T follicular helper cell (primary cell): ENCODE results near the gene CASKIN1.
"Not testable (repeated sequence)": the region's sequence is repeated elsewhere in the genome, so short reads cannot be mapped to it uniquely, and the experiment has no call there.

Source experiments
- DNase-seq: peaks from one replicate; pipeline ENCODE4 v3.0.0-alpha.2; 2020; ENCODE audit warnings: low read depth

CASKIN1 gene

GRCh38 chr16:2209258-2210008 is 13.0 kb upstream of the CASKIN1 start:
- no peak for DNase-seq

- no peak for DNase-seq
Observed at GRCh38 chr16:2208772-2209171, 12.4 kb upstream of the CASKIN1 start.

- no peak for DNase-seq
Observed at GRCh38 chr16:2208308-2208707, 11.9 kb upstream of the CASKIN1 start.

DNA sequence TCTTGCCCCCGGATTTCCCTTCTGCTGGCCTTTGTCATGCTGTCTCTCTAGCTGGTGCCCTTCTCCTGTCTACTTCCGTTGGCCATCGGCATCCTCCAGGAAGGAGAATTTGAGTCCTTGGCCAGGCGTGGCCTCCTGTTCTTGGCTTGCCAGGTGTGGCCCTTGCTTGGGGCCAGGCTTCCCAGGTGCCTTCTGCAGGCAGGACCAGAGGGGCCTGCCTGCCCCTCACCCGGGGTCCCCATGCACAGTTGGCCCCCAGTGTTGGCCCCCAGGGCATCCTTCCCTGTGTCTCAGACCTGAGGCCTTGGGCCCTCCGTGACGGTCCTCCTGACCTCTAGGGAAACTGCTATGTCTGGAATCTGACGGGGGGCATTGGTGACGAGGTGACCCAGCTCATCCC is 11.5 kb upstream of the CASKIN1 start:
- no peak for DNase-seq

DNA sequence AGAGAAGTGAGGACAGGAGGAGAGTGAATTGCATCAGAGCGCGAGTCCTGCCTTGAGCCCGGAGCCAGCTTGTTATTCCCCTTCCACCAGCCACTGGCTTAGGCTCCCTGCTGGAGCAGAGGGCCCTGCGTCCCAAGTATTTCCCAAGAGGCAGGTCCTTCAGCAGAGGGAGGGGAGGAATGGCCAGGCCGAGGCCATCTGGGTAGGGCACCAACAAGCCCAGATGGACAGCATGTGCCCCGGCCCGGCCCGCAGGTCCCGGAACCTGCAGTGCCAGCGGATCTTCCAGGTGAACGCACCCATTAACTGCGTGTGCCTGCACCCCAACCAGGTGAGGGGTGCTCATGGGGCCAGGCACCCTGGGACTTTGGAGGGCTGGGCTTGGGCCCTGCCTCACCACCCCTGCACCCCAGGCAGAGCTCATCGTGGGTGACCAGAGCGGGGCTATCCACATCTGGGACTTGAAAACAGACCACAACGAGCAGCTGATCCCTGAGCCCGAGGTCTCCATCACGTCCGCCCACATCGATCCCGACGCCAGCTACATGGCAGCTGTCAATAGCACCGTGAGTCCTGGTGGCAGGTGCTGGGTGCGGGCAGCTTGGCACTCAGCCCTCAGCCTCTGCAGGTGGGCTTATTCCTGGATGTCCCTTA is 10.5 kb upstream of the CASKIN1 start:
- no peak for DNase-seq

DNA sequence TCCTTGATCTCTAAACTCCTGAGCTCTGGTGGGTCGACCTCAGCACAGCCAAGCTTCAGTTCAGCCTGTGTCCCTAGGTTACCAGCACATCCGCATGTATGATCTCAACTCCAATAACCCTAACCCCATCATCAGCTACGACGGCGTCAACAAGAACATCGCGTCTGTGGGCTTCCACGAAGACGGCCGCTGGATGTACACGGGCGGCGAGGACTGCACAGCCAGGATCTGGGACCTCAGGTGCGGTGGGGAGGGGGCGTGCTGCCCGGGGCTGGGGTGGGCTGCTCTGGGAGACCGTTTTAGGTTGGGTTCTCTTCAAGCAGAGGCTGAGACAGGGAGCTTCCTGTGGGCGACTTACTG is 10.0 kb upstream of the CASKIN1 start:
- DNase-seq, result no peak

- no peak for DNase-seq
Observed at GRCh38 chr16:2205967-2206313, 9.5 kb upstream of the CASKIN1 start.

DNA sequence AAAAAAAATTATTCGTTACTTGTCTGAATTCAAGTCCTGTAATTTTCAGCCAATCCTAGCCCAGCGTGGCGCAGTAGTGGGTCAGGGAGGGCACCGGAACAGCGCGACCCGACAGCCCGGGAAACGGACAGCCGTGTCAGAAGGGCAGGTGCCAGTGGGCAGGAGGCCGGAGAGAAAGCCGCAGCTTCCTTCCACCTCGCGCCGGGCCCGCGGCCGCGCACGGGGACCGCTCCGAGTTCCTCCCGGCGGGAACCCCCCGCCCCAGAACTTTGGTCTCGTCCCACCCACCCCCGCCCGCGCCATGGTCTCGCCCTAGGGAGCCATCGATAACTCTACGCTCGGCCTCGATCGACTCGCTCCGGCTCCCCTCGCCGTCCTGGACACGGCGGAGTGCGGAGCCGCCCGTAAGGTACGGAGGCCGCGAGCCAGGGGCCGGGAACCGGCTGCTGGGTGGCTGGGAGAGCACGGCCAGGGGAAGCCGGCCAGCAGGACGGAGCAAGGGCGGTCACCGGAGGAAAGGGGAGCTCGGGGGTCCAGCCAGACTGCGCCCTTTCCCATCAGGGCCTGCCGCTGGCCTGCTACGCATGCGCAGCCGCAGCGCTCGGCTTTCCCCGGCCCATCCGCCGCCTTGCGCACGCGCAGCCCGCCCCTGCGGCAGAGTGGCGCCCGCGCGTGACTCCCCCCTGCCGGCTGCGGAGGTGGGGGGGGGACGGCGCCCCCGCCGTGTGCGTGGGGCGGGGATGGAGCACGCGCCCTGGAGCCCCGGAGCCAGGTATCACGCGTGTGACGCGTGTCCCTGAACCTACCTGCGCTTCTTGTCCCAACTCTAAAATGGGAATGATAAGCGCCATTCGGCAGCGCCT is 8.9 kb upstream of the CASKIN1 start, which contains the start of gene MLST8:
TSS of gene MLST8 (plus strand) at position 351 of the 863 bp plus-strand sequence. CDS start 632 bp downstream, outside the sequence.
- peak; percentile 89 for DNase-seq

DNA sequence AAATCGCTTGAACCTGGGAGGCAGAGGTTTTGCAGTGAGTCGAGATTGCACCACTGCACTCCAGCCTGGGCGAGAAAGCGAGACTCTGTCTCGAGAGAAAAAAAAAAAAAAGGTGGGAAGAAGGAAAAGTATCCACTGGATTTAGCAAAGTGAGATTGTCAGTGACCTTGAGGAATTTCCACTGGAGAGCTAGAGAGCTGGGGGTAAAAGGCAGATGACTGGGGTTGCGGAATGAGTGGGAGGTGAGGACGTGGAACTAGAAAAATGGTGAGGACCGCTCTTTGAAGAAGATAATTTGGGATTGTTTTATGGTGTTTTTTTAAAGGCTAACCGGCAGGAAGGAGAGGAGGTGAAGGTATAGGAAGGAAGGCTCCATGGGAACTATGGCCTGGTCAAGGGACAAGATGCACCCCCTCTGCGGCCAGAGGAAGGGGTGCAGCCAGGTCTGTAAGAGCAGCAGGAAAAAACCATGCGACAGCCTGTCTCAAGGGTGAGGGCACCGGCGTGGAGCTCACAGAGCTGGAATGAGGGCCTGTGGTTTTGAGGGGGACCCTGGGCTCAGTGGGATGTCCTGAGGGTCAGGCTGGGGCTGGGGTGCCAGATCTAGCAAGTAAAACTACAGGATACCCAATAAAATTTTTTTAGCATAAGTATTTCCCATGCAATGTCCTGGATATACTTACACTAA is 8.2 kb upstream of the CASKIN1 start:
- DNase-seq, result no peak

- not testable (repeated sequence) for DNase-seq
Observed at GRCh38 chr16:2203119-2203688, 6.8 kb upstream of the CASKIN1 start.

DNA sequence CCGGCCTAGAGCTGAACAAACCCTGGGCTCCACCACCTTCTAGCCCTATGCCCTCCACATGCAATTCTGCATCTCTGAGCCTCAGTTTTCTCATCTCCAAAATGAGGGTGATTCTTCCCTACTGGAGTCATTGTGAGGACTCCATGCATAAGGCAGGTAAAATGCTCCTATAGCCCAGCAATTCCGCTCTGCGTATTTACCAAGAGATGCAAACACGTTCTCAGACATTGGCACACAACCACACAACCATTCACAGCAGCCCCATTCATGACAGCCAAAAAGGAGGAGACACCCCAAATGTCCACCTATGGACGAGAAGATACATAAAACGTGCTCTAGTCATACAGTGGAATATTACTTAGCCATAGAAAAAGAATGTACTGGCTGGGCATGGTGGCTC is 3.9 kb upstream of the CASKIN1 start:
- no peak for DNase-seq

GRCh38 chr16:2199621-2200139 is 3.3 kb upstream of the CASKIN1 start:
- DNase-seq, result no peak

GRCh38 chr16:2199095-2199494 is 2.7 kb upstream of the CASKIN1 start:
- DNase-seq, result no peak

DNA sequence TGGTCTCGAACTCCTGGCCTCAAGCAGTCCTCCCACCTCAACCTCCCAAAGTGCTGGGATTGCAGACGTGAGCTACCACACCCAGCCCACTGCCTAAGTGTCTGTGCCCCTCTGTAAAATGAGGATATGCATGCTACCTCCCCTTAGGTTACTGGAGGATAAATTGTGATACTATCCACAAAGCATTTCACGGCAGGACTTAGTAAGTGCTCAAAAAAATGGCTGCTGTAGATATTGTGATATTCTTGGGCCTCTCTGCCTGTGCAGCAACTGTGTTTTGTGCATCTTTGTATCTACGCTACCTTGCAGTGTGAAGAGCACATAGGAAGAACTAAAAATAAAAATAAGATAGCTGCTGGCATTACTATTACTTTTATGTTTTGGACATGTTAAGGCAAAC is 1.9 kb upstream of the CASKIN1 start:
- no peak for DNase-seq

- DNase-seq, result no peak
Observed at GRCh38 chr16:2197765-2198164, 1.4 kb upstream of the CASKIN1 start.

DNA sequence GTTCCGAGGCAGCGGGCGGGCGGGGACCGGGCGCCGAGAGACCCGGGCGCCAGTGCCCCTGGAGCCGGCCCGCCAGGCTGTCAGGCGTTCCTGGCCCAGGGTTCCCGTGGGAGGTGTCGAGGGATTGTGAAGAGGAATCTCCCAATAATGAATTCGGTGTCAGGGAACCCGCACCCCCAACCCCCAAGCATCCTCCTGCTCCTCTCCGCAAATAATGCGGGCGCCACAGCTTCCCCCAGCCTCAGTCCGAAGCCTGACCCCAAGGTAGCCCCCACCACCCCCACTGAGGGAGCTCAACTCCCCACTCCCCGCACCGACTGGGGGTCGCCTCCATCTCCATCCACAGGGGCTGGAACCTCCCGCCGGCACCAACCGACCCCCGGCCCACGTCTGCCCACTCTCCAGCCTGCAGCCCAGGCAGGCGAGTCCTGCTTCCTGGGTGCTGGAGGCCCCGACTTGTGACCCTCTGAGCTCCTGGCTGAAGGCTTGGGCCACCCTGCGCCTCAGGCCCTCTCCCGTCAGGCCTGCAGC is 641 bp upstream of the CASKIN1 start:
- no peak for DNase-seq

DNA sequence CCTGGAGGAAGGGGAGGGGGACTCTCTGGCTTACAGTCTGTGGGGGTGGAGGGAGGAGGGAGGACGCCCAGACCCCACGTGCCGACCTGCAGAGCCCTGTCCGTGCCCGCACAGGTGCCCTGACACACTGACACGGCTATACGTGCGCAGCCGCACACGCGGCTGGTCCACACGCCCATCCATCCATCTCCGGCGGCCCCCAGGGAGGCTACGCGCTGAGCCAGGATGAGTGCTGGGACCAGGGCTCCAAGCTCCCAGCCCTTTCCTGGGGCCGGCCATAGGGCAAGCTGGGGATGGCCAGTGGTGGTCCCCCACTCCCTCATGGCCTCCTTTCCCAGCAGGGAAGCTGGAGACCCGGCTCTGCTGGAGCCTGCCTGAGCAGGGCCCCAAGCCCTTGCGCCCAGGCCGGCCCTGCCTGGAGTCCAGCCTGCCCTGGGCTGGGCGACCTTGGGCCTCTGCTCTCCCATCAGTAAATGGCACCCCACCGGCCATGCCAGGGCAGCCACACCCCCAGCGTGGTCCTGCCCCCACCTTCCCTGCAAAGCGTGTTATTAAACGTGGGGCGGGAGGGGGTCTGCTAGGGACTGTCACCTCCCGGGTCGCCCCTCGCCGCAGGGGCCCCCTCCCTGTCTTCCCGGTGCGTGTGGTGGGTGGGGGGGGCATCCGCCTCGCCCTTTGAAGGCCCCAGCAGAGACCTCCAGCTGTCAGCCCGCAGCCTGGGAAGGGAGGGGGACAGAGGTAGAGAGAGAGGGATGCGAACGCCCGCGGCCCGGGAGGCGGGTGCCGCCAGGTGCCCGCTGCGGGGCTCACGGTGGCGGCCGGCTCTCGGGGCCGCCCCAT is 863 bp downstream of the CASKIN1 start:
- DNase-seq, result no peak

- DNase-seq, result peak; percentile 38
Observed at GRCh38 chr16:2194852-2195321, 1.5 kb downstream of the CASKIN1 start.

DNA sequence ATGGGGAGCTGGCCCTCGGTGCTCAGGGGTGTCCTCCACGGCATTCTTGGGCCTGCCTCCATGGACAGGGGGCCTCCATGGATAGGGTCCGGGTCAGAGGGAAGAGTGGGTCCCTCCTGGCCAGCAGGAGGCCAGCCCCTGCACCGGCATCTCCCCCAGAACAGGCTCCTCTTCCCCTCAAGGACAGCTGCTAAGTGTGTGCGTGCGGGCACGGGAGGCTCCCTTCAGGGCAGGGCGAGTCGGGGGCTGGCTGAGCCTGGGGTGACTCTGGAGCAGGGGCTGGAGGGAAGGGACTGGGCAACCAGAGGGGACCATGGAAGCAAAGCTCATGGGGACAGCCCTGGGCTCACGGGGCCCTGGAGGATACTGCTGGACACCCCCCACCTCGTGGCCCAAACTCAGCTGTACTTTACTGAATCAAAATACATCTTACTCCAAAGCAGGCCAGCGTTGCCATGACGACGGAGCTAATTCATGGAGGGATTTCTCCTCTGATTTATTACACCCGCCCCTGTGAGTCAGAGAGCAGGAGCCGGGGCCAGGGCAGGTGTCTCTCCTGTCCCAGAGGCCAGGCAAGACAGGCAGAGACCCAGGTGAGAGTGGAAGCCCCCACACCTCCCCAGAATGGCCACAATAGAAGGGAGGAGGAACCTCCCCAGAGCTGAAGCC is 2.1 kb downstream of the CASKIN1 start:
- DNase-seq, result no peak

DNA sequence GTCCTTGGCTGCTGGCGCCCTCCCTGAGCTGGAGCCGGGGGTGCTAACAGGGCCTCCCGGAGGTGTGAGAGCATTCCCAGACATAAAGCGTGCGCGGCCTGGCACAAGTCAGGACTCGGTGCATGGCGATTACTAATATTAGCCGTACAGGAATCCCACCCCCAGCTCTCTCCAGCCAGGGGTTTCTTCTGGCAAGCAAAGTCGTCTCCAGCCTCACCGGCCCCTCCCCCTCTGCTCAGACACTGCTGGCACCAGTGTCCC is 5.0 kb downstream of the CASKIN1 start:
- DNase-seq, result no peak
